ENCODE results near the gene GRM8. TPM values are rescaled to one million over a fixed set of nuclear protein-coding genes. Genes with fewer than 3 reads are reported as not detected.

GRM8 gene
- total RNA-seq, 1 experiment from 2014 or later = not detected

- no peak for ATAC-seq
- H3K4me3 ChIP-seq (ENCODE audit: low read depth in 2 of 2, low read length in 2 of 2) = no peak overlapping the region
- BruUV-seq (replicated peaks) = no TSS peak
- no peak overlapping the region for H3K27ac ChIP-seq (ENCODE audit: low read length)
- no peaks in the 10 kb centered on the region for H3K4me1 ChIP-seq (ENCODE audit: control insufficient read depth, insufficient read depth, low read length)
- H3K36me3 ChIP-seq (ENCODE audit: control insufficient read depth, insufficient read depth, low read length) = no peaks in the 10 kb centered on the region
- H3K27me3 ChIP-seq (ENCODE audit: control insufficient read depth, insufficient read depth, low read length) = no peaks in the 10 kb centered on the region
- intact Hi-C loops (cut with micrococcal nuclease; ENCODE audit: unreplicated experiment) = no loop called here
- no peak for DNase-seq (ENCODE audit: low read depth, low spot score)
- ChIA-PET CTCF (no interaction called here), POLR2A (no interaction called here)
- in situ Hi-C loops (cut with HindIII; ENCODE audit: low pct_unique_long_range_greater_than_20kb, low sequenced_read_pairs) = no loop called here
- H3K9me3 ChIP-seq (ENCODE audit: control insufficient read depth, insufficient read depth, low read depth, low read length) = no peaks in the 10 kb centered on the region
- no peak for TF ChIP-seq POLR2AphosphoS5 (IDR thresholded peaks at IDR 0.05; ENCODE audit: low read depth, low read length)
Measured at GRCh38 chr7:127186686-127187085, 66.1 kb downstream of the GRM8 start.

GRCh38 chr7:127177156-127177555, 75.6 kb downstream of the GRM8 start:
- intact Hi-C loops (cut with micrococcal nuclease; ENCODE audit: unreplicated experiment) = no loop called here
- no peak overlapping the region for H3K27ac ChIP-seq (ENCODE audit: low read length)
- no peak for ATAC-seq
- no TSS peak for BruUV-seq (replicated peaks)
- TF ChIP-seq CTCF (IDR thresholded peaks at IDR 0.05) (no peak), SIN3A (IDR thresholded peaks at IDR 0.05; ENCODE audit: borderline replicate concordance, insufficient read depth, low read depth, low read length) (no peak), POLR2AphosphoS5 (IDR thresholded peaks at IDR 0.05; ENCODE audit: low read depth, low read length) (no peak), TCF7L2 (IDR thresholded peaks at IDR 0.05; ENCODE audit: low read depth, low read length) (no peak), REST (IDR thresholded peaks at IDR 0.05; ENCODE audit: insufficient read depth in 1 of 2, low read depth in 2 of 2, low read length in 1 of 2) (no peak)
- no peak for DNase-seq (ENCODE audit: low read depth, low spot score)
- POLR2A ChIA-PET = no interaction called here
- in situ Hi-C loops (cut with HindIII; ENCODE audit: low pct_unique_long_range_greater_than_20kb, low sequenced_read_pairs) = no loop called here
- H3K4me3 ChIP-seq (ENCODE audit: low read depth in 2 of 2, low read length in 2 of 2) = no peak overlapping the region
- H3K27me3 ChIP-seq (ENCODE audit: control insufficient read depth, insufficient read depth, low read length) = no peaks in the 10 kb centered on the region
- H3K36me3 ChIP-seq (ENCODE audit: control insufficient read depth, insufficient read depth, low read length) = no peaks in the 10 kb centered on the region
- CTCF ChIA-PET = no interaction called here
- no peaks in the 10 kb centered on the region for H3K9me3 ChIP-seq (ENCODE audit: control insufficient read depth, insufficient read depth, low read depth, low read length)
- no peaks in the 10 kb centered on the region for H3K4me1 ChIP-seq (ENCODE audit: control insufficient read depth, insufficient read depth, low read length)

- no peak for DNase-seq (ENCODE audit: low read depth, low spot score)
- POLR2A ChIA-PET = no interaction called here
- Histone ChIP-seq H3K4me1 (ENCODE audit: control insufficient read depth, insufficient read depth, low read length) (no peaks in the 10 kb centered on the region), H3K36me3 (ENCODE audit: control insufficient read depth, insufficient read depth, low read length) (no peaks in the 10 kb centered on the region), H3K9me3 (ENCODE audit: control insufficient read depth, insufficient read depth, low read depth, low read length) (no peaks in the 10 kb centered on the region), H3K27ac (ENCODE audit: low read length) (no peak overlapping the region), H3K4me3 (ENCODE audit: low read depth in 2 of 2, low read length in 2 of 2) (no peak overlapping the region), H3K27me3 (ENCODE audit: control insufficient read depth, insufficient read depth, low read length) (no peaks in the 10 kb centered on the region)
- in situ Hi-C loops (cut with HindIII; ENCODE audit: low pct_unique_long_range_greater_than_20kb, low sequenced_read_pairs) (no loop called here), intact Hi-C loops (cut with micrococcal nuclease; ENCODE audit: unreplicated experiment) (no loop called here)
- TF ChIP-seq POLR2AphosphoS5 (IDR thresholded peaks at IDR 0.05; ENCODE audit: low read depth, low read length) (no peak), TCF7L2 (IDR thresholded peaks at IDR 0.05; ENCODE audit: low read depth, low read length) (no peak), SIN3A (IDR thresholded peaks at IDR 0.05; ENCODE audit: borderline replicate concordance, insufficient read depth, low read depth, low read length) (no peak)
- no peak for ATAC-seq
- CTCF ChIA-PET = no interaction called here
- BruUV-seq (replicated peaks) = no TSS peak
Measured at GRCh38 chr7:127162366-127162765, 90.4 kb downstream of the GRM8 start.
